T-helper 1 cell treated with Interleukin-12 subunit alpha and Interleukin-12 subunit beta and Interleukin-4 antibody, amounts not matched to agents 30 ng/mL and 1 ng/mL, for 36 hours (primary cell): ENCODE data around the gene TBL1X. TPM values are rescaled to one million over a fixed set of nuclear protein-coding genes. Genes with fewer than 3 reads are reported as not detected.

Source experiments
- intact Hi-C: fragments of 100-400 bp; cut with micrococcal nuclease; formaldehyde crosslinking; loops from one replicate; pipeline ENCODE4 v1.15.1; 2024
- total RNA-seq: library from RNA; stranded (reverse); gene quantifications from 2 replicates; pipeline ENCODE4 v1.2.3, GENCODE V29; 2022

The TBL1X gene
- total RNA-seq, 1 donor from 2014 or later = 34.8 TPM

DNA sequence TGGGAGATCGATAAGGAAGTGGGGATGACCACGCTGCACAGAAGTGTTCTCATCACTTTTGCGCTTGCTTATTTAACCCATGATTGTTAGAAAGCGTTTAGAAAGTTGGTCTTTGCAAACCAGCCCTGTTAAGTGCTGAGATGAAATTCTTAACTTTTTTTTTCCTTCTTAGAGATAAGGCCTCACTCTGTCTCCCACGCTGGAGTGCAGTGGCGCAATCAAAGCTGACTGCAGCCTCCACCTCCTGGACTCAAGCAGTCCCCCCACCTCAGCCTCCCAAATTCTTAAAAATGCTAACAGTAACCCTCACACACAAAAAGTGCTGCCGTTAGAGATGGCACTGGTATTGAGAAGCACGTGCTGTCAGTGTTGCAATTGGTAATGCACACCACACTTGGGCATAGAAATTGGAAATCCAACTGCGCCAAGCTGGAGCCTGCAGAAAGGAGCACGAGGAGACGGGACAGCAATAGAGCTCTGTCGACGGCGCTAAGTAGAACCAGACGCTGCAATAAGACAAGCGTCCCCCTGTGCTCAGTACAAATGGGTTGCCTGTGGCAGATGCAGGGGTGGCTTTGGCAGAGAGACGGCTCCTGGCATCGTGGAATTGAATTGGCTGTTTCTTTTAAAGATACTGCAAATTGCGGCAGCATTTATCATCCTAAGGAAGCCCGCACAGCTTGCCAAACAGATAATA is 113.4 kb downstream of the TBL1X start:
- intact Hi-C loops = no loop called here

DNA sequence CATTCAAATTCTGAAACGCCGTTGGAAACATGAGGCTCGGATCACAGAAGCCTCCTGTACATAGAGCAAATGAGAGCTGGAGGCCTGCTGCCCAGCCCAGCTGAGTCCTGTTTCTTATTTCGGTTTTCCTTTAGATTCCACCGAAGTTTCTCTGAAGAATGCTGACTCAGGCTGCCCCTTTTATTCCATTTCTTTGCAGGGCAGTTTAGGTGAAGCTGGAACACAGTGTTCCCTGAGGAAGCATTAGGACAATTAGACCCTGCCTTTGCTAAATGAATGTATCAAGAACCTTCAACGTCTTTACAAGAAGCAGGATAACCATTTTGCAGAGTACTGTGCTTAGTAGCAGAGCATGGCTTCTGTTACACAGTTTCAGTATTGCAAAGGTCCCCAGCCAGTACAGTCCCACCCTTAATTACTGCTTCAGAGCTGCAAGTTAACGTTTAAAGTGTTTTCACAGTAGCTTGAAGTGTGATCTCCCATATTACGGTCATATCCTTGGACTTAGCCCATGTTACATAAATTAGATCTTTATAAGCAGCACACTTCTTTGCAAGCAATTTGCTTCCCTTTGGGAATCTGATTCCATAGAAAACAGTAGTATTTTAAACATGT is 117.0 kb downstream of the TBL1X start:
- intact Hi-C loops = no loop called here

DNA sequence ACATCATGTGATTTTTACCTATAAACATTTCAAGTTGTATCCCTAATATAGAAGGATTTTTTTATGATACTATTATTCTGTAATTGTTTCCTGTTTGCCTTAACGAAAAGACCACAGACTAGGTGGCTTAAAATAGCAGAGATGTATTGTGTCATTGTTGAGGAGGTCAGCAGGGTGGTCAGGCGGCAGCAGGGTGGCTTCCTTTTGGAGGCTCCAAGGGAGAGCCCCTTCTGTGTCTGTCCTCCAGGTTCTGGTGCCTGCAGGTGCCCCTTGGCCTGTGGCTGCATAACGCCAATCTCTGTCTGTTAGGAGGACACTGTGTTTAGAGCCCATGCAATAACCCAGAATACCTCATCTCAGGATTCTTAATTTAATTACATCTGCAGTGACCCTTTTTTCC is 118.1 kb downstream of the TBL1X start:
- intact Hi-C loops = no loop called here

DNA sequence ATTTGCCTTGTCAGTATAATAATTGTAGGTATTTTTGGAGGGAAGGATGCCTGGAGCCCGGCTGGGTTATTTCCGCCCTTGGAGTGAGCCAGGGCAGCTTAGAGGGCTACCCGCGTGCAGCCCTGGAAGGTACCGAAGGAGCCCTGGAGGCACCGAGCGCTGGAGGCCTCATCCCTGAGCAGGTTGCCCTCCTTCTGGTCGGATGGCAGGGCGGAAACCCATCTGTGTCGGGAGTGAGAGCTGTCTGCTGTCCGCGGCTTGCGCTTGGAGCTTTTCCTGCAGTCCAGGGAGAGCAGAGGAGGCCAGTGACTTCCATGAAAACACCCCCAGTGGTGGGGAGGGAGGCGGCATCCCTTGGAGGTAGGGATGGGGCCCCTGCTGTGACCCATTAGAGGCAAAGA is 122.1 kb downstream of the TBL1X start:
- intact Hi-C loops = no loop called here

DNA sequence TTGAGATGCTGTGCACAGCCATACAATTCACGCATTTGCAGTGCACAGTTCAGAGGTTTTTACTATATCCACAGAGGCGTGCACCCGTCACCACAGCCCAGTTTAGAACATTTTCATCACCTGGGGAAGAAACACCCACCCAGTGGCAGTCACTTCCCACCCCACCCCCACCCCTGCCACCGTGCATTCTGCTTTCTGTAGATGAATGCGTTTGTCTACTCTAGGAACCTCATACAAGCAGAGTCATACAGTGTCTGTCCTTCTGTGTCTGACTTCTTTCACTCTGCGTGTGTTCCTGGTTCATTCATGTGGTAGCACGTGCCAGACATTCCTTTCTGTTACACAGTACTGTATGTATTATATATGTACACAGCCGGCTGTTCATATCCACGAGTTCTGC is 122.8 kb downstream of the TBL1X start:
- intact Hi-C loops = no loop called here

DNA sequence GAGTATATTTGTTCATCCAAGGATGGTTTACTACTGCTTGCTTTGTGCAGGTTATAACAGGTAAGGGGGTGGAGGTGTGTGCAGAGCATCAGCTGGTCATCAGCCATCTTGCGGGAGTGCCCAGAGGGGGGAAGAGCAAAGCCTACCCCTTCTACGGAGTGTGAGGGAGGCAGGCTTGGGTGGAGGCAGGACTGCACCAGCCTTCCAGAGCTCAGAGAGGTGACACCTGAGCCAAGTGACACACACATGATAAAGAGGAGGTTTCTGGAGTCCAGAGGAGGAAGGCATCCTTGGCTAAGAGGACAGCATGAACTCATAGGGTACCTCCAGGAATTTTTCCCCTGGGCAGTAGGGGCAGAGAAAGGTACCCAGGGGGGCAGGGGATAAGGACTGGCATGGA is 126.6 kb downstream of the TBL1X start:
- intact Hi-C loops = no loop called here

DNA sequence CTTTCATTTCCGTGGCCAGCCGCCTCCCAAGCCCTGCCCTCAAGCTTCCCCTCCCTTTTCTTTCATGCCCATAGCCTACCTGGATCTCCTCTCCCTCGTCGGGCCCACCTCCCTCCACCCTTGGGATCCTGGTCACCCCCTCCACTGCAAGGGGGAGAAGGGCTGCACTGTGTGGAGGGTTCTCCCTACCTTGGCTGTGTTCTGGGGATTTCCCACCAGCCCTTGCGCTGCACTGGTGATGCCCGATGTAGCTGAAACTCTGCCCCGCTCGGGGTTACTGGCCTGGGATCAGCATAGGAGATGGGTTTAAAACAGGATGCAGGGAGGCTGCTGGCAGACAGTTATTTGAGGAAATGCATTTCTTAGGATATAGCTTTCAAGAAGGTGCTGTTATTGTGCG is 128.9 kb downstream of the TBL1X start:
- intact Hi-C loops = no loop called here

DNA sequence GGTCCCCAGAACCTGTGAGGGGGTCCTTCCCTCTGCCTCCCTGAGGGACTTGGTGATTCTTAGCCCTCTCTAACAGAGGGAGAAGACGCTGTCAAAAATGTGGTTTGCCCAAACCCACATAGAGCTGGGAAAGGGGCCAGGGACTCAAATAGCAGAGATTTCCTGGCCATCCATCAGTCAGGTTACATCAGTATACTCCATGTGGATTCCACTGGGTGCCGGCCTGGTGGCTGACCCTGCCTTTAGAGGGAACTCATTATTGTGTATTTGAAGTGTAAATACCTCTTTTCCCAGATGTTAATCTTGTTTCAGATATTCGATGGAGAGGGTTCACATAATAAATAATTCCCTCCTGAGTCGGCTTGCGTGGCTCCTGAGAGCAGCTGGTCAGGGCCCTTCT is 130.3 kb downstream of the TBL1X start:
- intact Hi-C loops = no loop called here

DNA sequence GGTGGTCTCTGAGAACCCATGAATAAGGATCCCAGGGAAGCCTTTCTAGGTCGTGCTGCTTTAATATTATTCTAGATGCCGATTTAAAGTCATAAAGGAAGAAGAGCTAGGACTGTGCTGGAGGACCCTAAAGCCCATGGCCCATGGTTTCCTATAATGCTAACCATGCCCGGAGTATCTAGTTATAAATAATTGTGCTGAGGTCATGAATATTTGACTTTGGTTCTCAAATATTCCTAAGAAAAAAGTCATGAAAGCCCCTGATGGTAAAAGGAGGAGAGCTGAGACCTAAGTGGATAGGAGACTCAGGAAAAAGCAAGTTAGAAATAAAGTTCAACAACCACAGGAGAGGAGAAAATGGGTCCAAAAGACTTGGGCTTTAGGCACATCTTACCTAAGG is 132.0 kb downstream of the TBL1X start:
- intact Hi-C loops = no loop called here

DNA sequence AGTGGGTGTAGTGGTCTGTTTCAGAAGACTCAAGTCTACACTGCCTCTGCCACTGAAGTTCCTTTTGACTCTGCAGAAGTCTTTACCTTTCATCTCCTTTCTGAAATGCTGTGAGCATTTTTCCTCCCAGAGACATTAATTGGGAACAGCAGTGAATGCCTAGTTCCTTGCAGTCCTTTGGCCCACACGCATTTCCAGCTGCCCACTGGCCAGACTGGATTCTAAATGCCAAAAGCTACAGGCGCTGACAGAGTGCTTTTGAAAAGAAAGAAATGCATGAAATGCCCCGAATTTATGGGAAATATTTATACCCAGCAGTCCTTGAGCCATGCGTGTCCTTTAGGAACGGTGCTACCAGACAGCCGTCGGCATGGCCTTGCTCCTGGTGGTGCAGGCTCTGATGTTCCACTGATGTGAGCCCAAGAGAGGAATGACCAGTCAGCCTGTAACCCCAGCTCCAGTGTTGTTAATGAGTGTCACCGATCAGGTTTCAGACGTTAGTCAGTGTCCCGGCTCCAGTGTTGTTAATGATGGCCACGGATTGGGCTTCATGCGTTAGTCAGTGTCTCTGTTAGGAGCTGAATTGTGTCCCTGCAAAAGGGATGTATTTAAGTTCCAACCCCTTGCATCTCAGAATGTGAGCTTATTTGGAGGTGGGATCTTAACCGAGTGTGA is 132.6 kb downstream of the TBL1X start:
- intact Hi-C loops = no loop called here

DNA sequence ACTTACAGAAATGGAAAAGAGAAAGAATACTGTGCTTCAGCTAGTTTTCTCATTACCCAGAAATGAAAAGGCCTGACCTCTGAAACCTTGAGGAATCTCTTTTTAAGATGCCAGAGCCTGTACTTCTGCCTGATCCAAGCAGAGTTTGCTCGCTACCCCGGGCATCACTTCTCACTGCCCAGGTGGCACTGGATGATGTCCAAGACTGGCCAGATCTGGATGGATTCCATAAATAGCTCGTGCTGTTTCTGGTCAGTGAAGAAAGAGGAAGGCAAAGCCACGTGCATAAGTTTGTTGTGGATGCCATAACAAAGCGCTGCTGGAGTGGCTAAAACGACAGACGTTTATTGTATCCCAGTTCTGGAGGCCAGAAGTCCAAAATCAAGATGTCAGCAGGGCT is 133.5 kb downstream of the TBL1X start:
- intact Hi-C loops = no loop called here

DNA sequence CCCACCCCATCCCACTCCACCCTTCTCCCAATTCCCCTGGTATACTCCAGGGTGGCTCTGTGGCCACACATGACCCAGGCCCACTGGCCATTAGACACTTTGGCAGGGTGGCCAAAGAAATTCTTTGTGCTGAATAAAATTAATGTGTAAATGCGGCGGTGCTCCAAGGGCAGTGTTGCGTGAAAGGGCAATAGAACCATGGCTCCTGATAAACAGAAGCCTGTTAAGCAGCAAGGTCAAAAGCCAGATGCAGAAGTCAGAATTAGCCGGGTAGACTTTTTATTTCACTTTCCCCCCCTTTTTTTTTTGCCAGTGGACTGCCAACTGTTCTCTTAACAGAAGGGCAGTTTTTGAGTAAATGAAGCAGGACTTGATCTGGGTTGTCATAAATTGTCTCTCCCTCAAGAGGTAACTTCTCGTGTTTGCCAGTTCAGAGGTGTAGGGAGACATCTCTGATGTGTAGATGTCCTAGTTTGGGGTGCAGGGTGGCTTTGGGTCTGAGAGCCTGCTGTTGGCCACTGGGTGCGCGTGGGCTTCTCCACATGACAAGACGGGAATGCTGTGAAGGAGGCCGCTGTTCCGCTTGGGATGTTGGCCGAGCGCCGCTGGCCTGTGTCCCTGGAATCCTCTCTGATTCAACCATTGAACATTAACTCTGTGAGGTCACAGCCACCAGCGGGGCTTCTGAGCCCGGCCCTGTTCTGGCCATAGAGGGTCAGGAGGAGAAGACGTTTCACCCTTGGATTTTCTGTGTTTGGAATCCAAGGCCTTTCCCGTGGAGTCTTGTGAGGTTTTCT is 139.5 kb downstream of the TBL1X start:
- intact Hi-C loops = no loop called here

DNA sequence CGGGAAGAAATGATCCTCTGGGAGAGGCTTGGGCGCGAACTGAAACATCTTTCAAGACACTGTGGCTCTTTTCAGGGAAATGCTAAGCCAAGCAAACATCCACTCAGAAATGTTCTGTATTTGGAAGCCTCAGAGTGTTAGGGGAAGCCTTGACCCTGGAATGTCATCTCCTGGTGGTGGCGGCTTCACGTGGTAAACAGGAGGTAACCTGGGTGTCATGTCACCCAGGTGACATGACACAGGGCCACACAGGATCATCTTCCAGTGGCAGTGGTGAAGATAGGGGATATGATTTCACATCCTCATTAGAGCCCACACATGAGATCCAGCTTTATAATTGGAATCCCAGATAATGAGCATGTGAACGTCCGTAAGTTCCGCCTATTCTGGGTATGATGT is 140.0 kb downstream of the TBL1X start:
- intact Hi-C loops = no loop called here

DNA sequence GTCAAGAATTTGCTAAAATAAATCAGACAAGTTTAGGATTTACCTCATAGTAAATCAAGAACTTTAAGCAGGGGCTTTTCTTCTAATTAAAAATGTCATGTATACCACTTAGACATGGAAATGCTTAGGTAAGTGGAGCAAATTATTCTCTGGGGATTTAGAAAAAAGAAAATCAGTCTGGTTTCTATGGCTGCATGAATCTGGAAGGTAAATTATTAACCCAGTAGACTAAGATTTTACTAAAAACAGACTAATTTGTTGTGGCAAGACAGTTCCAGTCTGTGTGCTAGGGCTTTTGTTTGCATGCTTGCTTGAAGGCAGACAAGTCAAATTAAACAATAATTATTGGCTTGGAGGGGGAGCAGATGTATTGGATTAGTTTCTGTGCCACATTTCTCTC is 140.6 kb downstream of the TBL1X start:
- intact Hi-C loops = no loop called here

DNA sequence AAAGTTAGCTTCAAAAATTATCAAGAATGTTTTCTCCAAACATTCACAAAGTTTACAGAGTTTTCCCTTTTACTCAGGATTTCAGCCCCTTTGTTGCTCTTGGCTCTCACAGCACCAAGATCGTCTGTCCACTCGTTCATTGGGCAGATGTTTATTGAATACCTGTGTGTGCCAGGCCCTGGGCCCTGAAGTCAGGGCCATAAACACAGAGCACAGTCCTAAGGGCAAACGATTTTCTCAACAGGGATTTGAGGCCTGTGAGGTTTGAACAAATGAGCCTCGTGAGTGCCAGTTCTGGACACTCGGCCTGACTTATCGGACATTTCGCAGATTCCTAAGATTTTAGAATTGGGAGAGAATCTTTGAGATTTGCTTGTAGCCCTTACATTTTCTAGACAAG is 142.1 kb downstream of the TBL1X start:
- intact Hi-C loops = no loop called here

DNA sequence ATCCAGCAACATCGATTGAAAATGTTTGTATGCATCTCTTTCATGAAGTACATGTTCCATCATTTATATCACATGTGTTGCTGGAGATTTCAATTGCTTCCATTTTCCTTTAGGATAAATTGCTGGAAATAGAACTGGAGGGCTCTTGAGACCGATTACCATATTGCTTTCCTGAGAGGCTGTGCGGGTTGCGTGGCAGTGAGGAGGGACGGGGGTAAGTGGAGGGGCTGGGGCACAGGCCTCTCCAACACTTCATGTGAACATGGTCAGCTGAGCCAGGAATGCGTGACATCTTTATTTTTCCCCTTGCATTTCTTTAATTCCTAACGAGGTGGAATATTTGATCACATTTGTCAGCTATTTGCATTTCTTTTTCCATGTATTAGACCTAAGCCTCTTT is 144.6 kb downstream of the TBL1X start:
- intact Hi-C loops = no loop called here

DNA sequence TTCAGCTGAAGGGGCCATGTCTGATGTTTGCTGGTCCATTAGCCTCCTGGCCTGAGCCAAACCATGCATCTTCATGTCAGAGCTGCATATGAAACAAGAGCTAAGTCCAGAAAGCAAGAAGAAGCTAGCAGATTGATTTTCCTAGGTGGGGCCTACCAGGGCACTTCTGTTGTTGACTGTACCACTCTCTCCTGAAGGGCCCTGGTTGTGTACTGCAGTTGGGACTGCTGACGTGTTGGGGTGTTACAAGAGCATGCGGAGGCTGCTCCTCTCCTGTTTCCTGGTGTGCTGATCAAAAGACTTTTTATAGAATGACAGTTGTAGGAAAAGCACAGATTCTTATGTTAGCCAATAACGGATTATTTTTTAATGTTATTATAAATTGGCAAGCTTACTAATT is 145.1 kb downstream of the TBL1X start:
- intact Hi-C loops = no loop called here

DNA sequence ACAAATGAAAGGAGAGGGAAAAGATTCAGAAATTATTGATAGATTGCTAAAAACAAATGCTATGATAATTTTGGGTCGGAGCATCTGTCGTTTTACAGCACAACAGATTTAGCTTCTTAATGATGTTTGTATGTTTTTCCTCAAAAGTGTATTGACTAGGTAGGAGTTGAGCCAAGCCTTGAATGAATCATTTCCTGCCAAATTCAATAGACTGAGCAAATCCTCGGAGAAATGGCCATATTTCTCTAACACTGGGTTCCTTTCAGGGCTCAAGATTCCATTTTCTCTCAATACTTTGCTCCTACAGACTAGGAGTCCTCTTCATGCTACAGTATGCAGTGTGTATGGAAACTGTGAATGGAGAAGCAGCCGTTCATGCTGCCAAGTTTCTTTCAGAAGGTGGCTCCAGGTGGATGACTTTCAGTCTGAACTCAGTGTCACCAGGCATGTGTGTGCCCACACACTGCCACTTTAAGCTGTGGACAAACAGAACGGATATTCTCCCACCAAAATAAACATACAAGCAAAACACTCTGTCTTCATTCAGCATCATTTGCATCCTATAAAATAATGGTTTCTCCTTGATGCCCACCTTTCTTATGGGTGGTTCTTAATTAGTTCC is 146.0 kb downstream of the TBL1X start:
- intact Hi-C loops = no loop called here

DNA sequence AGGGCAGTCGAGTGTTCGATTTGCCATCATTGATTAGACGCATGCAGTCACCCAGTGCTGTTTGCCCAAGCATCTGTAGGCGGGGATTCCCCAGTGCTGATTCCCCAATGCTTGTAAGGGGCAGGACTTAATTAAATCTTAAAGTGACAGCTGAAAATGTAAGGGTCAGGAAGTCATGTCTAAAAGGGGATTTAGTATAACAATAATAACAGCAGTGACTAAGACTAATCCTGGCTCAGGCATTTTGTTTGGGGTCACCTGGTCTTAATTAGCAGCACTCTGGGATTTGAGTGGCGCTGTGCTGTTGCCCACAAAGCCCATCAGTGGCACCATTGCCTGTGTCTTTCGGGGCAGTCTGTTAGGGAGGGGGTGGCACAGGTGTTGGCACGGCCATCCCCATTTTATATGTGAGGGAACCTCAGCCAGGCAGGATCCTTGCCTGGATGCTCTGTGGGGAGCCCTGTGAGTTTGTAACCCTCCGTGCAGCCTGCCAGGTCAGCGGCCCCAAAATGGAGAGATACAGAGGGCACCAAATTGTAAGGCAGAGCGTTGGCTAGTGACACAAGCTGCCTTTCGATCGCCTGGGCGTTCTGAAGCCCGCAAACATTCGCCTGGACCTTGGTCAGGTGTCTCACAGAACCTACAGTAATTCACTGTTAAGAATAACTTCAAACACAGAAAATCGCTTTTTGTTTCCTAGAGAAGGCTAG is 146.7 kb downstream of the TBL1X start:
- intact Hi-C loops = no loop called here

DNA sequence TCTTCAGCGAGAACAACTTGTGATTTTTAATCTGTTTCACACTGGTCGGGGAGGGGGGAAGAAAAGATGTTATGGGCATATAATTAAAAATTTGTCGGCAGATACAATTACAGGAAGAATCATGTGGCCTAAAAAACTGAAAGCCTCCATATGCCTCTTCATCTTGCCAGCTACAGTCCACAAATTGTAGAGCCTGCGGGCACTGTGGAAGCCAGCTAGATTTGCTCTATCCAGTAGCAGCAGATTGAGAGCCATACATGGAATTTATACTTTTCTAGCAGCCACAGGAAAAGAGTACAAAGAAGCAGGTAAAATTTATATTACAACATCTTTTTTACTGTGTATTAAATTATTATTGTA is 147.3 kb downstream of the TBL1X start:
- intact Hi-C loops = no loop called here

DNA sequence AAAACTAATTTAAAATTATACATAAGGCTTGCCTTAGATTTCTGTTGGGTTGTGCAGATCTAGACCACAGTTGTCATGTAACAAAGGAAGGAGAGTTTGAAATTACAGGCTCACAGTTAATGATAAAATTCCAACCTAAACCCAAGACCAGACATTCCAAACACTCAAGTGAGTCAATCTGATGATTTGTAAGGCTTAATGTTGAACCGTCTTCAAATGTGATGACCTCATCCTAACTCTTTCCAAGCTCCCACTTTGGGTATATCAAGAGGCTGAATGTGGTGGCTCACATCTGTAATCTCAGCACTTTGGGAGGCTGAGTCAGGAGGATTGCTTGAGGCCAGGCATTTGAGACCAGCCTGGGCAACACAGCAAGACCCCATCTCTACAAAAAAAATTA is 149.2 kb downstream of the TBL1X start:
- intact Hi-C loops = no loop called here
